ENCODE data around the gene SH3TC1.

DNA sequence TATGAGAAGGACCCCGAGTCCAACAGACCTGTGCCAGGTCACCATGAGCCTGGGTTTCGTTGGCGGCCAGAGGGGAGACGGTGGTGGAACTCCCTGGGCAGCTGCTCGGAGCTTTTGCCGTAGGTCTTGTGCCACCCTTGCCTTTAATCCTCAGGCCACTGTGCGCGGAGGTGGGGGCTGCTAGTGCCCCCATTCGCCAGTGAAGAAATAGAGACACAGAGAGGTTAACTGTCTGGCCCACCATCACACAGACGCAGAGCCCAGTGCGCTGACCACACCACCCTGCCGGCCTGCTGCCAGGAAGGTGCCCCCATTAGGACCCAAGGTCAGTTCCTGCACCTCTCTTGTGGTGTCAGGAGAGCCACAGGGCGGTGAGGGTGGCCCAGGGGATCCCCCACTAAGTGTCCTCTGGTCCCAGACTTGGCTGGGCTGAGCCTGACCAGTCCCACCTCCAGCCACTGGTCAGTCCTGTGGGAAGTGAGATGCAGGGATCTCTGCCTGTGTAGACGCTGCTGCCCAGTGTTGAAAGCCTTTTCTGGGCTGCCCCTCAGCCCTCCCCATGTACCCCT lies 42.2 kb downstream of the SH3TC1 start:
- TF ChIP-seq, protein P1, sequence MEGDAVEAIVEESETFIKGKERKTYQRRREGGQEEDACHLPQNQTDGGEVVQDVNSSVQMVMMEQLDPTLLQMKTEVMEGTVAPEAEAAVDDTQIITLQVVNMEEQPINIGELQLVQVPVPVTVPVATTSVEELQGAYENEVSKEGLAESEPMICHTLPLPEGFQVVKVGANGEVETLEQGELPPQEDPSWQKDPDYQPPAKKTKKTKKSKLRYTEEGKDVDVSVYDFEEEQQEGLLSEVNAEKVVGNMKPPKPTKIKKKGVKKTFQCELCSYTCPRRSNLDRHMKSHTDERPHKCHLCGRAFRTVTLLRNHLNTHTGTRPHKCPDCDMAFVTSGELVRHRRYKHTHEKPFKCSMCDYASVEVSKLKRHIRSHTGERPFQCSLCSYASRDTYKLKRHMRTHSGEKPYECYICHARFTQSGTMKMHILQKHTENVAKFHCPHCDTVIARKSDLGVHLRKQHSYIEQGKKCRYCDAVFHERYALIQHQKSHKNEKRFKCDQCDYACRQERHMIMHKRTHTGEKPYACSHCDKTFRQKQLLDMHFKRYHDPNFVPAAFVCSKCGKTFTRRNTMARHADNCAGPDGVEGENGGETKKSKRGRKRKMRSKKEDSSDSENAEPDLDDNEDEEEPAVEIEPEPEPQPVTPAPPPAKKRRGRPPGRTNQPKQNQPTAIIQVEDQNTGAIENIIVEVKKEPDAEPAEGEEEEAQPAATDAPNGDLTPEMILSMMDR (conservative IDR thresholded peaks at IDR 0.05; ENCODE audit: low read length) = no peak
- no peak for TF ChIP-seq EZH2phosphoT487 (IDR thresholded peaks at IDR 0.05; ENCODE audit: borderline replicate concordance)
